AG10803 (cell line): Measurements from ENCODE around the gene CCDC78.

Experiments
- DNase-seq: peaks from one replicate; pipeline ENCODE4 v3.0.0; 2010; ENCODE audit warnings: low read depth
- H3K4me3 ChIP-seq: 2 replicates; pipeline ENCODE4 v1.5.1; 2011; ENCODE audit warnings: mild to moderate bottlenecking, low read length, control low read depth
- TF ChIP-seq, protein P1 (sequence below): conservative IDR thresholded peaks from 2 replicates; pipeline ENCODE4 v1.5.1; 2011; ENCODE audit warnings: mild to moderate bottlenecking, low read length, control low read depth, inconsistent platforms

CCDC78 gene

GRCh38 chr16:729768-730665 is 3.8 kb upstream of the CCDC78 start:
- H3K4me3 ChIP-seq, result no peak overlapping the region
- TF ChIP-seq, protein P1, sequence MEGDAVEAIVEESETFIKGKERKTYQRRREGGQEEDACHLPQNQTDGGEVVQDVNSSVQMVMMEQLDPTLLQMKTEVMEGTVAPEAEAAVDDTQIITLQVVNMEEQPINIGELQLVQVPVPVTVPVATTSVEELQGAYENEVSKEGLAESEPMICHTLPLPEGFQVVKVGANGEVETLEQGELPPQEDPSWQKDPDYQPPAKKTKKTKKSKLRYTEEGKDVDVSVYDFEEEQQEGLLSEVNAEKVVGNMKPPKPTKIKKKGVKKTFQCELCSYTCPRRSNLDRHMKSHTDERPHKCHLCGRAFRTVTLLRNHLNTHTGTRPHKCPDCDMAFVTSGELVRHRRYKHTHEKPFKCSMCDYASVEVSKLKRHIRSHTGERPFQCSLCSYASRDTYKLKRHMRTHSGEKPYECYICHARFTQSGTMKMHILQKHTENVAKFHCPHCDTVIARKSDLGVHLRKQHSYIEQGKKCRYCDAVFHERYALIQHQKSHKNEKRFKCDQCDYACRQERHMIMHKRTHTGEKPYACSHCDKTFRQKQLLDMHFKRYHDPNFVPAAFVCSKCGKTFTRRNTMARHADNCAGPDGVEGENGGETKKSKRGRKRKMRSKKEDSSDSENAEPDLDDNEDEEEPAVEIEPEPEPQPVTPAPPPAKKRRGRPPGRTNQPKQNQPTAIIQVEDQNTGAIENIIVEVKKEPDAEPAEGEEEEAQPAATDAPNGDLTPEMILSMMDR, result no peak
- no peak for DNase-seq

DNA sequence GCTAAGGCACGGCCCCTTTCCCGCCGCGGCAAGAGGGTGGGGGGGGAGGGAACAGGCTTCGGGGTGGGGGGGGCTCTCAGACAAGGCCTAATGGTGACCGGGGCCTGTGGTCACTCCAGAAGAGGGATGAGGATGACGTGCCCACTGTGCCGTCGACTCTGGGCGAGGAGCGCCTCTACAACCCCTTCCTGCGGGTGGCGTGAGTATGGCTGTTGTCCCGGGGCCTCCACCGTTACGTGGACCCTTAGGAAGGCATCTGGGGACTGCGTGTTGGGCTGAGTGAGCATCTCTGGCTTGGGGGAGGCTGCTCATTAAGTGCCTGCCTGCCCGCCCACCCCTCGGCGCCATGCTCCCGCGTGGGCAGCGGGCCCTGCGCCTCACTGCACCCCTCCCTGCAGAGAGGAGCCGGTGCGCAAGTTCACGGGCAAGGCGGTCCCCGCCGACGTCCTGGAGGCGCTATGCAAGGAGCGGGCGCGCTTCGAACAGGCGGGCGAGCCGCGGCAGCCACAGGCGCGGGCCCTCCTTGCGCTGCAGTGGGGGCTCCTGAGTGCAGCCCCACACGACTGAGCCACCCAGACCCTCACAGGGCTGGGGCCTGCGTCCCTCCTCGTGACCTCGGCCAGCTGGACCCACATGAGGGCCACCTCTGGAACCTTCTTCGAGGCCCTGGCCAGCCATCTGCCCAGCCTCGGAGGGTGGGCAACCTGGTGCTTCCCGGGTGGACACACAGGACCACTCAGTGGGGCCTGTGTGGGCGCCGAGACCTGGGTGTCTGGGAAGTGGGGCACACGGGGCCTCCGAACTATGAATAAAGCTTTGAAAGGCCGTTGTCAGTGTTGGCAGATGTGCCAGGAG is 2.9 kb upstream of the CCDC78 start:
- no peak overlapping the region for H3K4me3 ChIP-seq
- TF ChIP-seq, protein P1, result no peak
- no peak for DNase-seq

- peak; percentile 72 for DNase-seq
- TF ChIP-seq, protein P1, result no peak
- peak overlapping the region; percentile 67 for H3K4me3 ChIP-seq
Observed at GRCh38 chr16:728131-728889, 2.1 kb upstream of the CCDC78 start.

DNA sequence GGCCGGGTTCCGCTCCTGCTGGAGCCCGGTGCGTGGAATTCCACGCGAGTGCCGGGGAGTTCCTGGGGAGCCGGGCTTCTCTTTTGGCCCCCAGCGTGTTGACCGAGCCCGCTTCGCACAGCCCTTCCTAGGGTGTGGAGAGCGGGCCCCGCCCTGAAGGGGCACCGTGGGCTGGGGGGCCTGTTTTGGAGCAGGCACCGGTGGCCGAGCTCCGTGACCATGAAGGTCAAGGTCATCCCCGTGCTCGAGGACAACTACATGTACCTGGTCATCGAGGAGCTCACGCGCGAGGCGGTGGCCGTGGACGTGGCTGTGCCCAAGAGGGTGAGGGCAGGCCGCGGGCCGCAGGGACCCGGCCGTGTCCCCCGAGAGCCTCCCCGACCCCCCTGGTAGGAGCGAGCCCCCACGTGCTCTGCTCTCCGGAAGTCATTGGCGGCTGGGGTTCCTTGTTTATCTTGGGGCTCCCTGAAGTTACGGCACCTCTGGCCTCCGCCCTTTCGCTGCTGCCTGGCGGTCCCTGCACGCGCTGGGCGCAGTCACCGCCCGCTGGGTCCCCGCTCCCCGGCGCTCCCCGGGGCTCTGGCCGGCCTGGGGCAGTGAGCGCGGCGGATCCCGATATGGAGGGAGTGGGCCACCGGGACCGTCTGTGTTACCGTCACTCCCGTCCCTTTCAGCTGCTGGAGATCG is 1.2 kb upstream of the CCDC78 start:
- H3K4me3 ChIP-seq, result peak overlapping the region; percentile 67
- TF ChIP-seq, protein P1, result no peak
- DNase-seq, result no peak

DNA sequence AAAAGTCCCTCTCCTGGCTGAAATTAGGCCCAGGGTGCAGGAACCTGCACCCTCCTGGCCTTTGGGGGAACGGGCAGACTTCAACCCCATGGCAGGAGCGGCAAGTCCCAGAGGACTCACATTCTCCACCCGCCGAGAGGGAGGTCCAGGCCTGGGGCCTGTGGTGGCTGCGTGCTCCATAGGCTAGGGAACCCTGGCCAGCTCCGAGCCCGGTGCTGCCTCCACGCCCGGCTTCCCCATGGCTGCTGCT is 130 bp downstream of the CCDC78 start:
- DNase-seq, result no peak
- no peak overlapping the region for H3K4me3 ChIP-seq
- TF ChIP-seq, protein P1, result no peak

DNA sequence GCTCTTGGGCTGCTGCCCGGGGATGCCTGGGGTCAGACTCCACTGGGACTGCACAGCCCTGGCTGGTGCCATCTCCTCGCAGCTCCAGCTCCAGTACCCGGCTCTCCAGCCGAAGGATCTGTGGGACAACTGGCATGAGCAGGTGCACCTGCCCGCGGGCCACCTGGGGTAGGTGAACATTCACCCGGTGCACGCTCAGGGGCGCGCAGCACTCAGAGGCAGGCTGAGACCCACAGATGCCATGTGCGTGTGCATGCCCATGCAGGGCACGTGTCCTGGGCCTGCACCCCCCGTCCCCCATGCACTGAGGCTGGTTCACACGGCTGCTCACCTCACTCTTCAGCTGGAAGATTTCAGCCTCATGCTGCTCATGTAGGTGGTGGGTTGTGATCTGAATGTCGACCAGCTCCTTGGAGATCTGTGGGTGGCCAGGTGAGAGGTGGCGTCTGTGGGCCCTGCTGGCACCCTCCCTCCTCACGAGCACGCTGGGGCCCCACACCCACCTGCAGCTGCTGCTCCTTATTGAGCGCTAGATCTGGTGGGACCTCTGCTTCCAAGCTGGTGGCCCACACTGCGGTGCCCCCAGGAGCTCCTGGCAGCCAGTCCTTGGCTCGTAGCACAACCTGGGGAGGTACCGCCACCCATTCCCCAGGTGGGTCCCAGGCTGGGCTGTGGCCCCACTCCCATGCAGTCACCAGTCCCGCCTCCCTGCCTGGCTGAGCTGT is 618 bp downstream of the CCDC78 start:
- no peak overlapping the region for H3K4me3 ChIP-seq
- DNase-seq, result no peak
- TF ChIP-seq, protein P1, result no peak
